Measurements from ENCODE around the gene ECE1. TPM values are rescaled to one million over a fixed set of nuclear protein-coding genes. Genes with fewer than 3 reads are reported as not detected.

ECE1 gene
- total and polyA plus RNA-seq, 2 donors (not counting 3 experiments of a cell fraction or from before 2014, with no cell fraction given) = 437 to 562 TPM

GRCh38 chr1:21185221-21185731 is 105.0 kb downstream of the ECE1 start:
- H3K4me2 ChIP-seq (ENCODE audit: insufficient read depth, low read length) = no peak overlapping the region
- ChIA-PET POLR2A (interaction anchor here (0.6 to 0.7 kb wide), 2 partner anchors 364 to 399 kb away, joined by 3 to 15 read pairs; no protein-coding TSS in a partner anchor), CTCF (interaction anchor here (2.9 kb wide), 1 partner anchor 10 kb away, joined by 27 read pairs; no protein-coding TSS in a partner anchor)
- no peaks in the 10 kb centered on the region for H3K9me3 ChIP-seq (replicated peaks; ENCODE audit: control insufficient read depth, insufficient read depth, low read length)
- no peaks in the 10 kb centered on the region for H4K20me1 ChIP-seq (replicated peaks; ENCODE audit: control insufficient read depth, extremely low read depth, insufficient read depth, low read length)
- no peak overlapping the region for H2AFZ ChIP-seq (ENCODE audit: low read depth, low read length)
- FAIRE-seq = no peak
- no peak for DNase-seq (ENCODE audit: low read depth, low spot score)
- intact Hi-C loops (cut with micrococcal nuclease) (no loop called here), dilution Hi-C loops (cut with MboI; ENCODE audit: extremely low pct_ligation_motif_present, low sequenced_read_pairs) (no loop called here)
- H3K27me3 ChIP-seq (ENCODE audit: control insufficient read depth in 2 of 2, insufficient read depth in 2 of 2, low read length in 2 of 2) = no peaks in the 10 kb centered on the region
- TF ChIP-seq CTCF (IDR thresholded peaks at IDR 0.05; ENCODE audit: extremely low read depth in 1 of 2, insufficient read depth in 1 of 2, low read depth in 1 of 2, low read length in 2 of 2) = no peak
- no peak for TF ChIP-seq POLR2A (IDR thresholded peaks at IDR 0.05; ENCODE audit: low read depth, low read length)
- no peak for TF ChIP-seq GATA2 (IDR thresholded peaks at IDR 0.05; ENCODE audit: insufficient read depth, insufficient read length, low read depth, low read length)
- TF ChIP-seq JUN (IDR thresholded peaks at IDR 0.05; ENCODE audit: borderline replicate concordance, insufficient read depth, insufficient read length, low read depth) = no peak
- TF ChIP-seq MYC (IDR thresholded peaks at IDR 0.05; ENCODE audit: low read depth, low read length) = no peak
- no peak overlapping the region for H3K27ac ChIP-seq (ENCODE audit: insufficient read depth, low read depth, low read length)
- H3K9ac ChIP-seq (replicated peaks; ENCODE audit: extremely low read depth, insufficient read depth, low read length) = no peak overlapping the region
- BruUV-seq (replicated peaks) = no TSS peak
- no peaks in the 10 kb centered on the region for H3K79me2 ChIP-seq (ENCODE audit: control insufficient read depth, insufficient read depth, low read length)
- no peak overlapping the region for H3K4me3 ChIP-seq (replicated peaks in 1 of 3; ENCODE audit: insufficient read depth in 1 of 3, low read depth in 1 of 3, low read length in 3 of 3)
- H3K4me1 ChIP-seq (ENCODE audit: control insufficient read depth, extremely low read depth, insufficient read depth, low read length) = no peaks in the 10 kb centered on the region
- H3K36me3 ChIP-seq (ENCODE audit: control insufficient read depth in 2 of 2, extremely low read depth in 1 of 2, insufficient read depth in 2 of 2, low read length in 2 of 2) = no peaks in the 10 kb centered on the region
- no peaks in the 10 kb centered on the region for H3K9me1 ChIP-seq (replicated peaks; ENCODE audit: control insufficient read depth, extremely low read depth, insufficient read depth, low read length)

- Histone ChIP-seq H3K4me3 (replicated peaks in 1 of 3; ENCODE audit: insufficient read depth in 1 of 3, low read depth in 1 of 3, low read length in 3 of 3) (no peak overlapping the region), H3K4me1 (ENCODE audit: control insufficient read depth, extremely low read depth, insufficient read depth, low read length) (no peaks in the 10 kb centered on the region), H3K36me3 (ENCODE audit: control insufficient read depth in 2 of 2, extremely low read depth in 1 of 2, insufficient read depth in 2 of 2, low read length in 2 of 2) (no peaks in the 10 kb centered on the region), H3K4me2 (ENCODE audit: insufficient read depth, low read length) (no peak overlapping the region), H3K9ac (replicated peaks; ENCODE audit: extremely low read depth, insufficient read depth, low read length) (no peak overlapping the region), H3K79me2 (ENCODE audit: control insufficient read depth, insufficient read depth, low read length) (no peaks in the 10 kb centered on the region), H3K9me3 (replicated peaks; ENCODE audit: control insufficient read depth, insufficient read depth, low read length) (no peaks in the 10 kb centered on the region), H4K20me1 (replicated peaks; ENCODE audit: control insufficient read depth, extremely low read depth, insufficient read depth, low read length) (no peaks in the 10 kb centered on the region), H2AFZ (ENCODE audit: low read depth, low read length) (no peak overlapping the region), H3K27me3 (ENCODE audit: control insufficient read depth in 2 of 2, insufficient read depth in 2 of 2, low read length in 2 of 2) (no peaks in the 10 kb centered on the region), H3K27ac (ENCODE audit: insufficient read depth, low read depth, low read length) (no peak overlapping the region), H3K9me1 (replicated peaks; ENCODE audit: control insufficient read depth, extremely low read depth, insufficient read depth, low read length) (no peaks in the 10 kb centered on the region)
- dilution Hi-C loops (cut with MboI; ENCODE audit: extremely low pct_ligation_motif_present, low sequenced_read_pairs) (no loop called here), intact Hi-C loops (cut with micrococcal nuclease) (no loop called here)
- FAIRE-seq (no peak), DNase-seq (ENCODE audit: low read depth, low spot score) (no peak)
- TF ChIP-seq EZH2 (IDR thresholded peaks at IDR 0.05; ENCODE audit: borderline replicate concordance, low read depth, low read length, severe bottlenecking) = no peak
- TF ChIP-seq GATA2 (IDR thresholded peaks at IDR 0.05; ENCODE audit: insufficient read depth, insufficient read length, low read depth, low read length) = no peak
- no peak for TF ChIP-seq JUN (IDR thresholded peaks at IDR 0.05; ENCODE audit: borderline replicate concordance, insufficient read depth, insufficient read length, low read depth)
- ChIA-PET POLR2A (no interaction called here), CTCF (interaction anchor here (1.1 to 2.9 kb wide), 3 partner anchors 8 to 50 kb away, joined by 3 to 27 read pairs (median 9); no protein-coding TSS in a partner anchor)
- BruUV-seq (replicated peaks) = no TSS peak
Measured at GRCh38 chr1:21184276-21184675, 106.0 kb downstream of the ECE1 start.
